Astrocyte of the cerebellum (primary cell): ENCODE results near the gene MKLN1.

Experiments used
- DNase-seq: peaks from one replicate; pipeline ENCODE4 v3.0.0-alpha.2; 2011; ENCODE audit warnings: low read depth
- H3K4me3 ChIP-seq: 2 replicates; pipeline ENCODE4 v1.5.1; 2011; ENCODE audit warnings: mild to moderate bottlenecking, low read depth, low read length, moderate library complexity
- in situ Hi-C: cut with HindIII; loops from 2 replicates; pipeline ENCODE4 v1.10.0; 2017; ENCODE audit warnings: low sequenced_read_pairs
- TF ChIP-seq, protein P1 (sequence below): IDR thresholded peaks from 2 replicates; pipeline ENCODE4 v1.5.1; 2012; ENCODE audit warnings: low read length, low read depth, moderate library complexity, mild to moderate bottlenecking; ENCODE audit errors: missing control alignments

The MKLN1 gene

DNA sequence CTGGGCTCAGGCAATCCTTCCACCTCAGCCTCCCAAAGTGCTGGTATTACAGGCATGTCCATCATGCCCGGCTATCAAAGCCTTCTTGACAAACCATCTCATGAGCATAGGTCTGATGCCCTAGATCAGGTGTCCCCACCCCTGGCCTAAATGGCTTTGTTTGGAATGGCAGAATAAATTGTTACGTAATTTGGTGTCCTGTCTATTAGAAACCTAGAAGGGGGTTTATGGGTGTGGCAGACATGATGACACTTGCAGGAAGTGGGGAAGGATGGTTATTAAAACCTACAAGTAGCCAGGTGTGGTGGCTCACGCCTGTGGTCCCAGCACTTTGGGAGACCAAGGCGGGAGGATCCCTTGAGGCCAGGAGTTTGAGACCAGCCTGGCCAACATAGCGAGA lies 38.6 kb upstream of the MKLN1 start:
- H3K4me3 ChIP-seq = no peak overlapping the region
- TF ChIP-seq, protein P1, sequence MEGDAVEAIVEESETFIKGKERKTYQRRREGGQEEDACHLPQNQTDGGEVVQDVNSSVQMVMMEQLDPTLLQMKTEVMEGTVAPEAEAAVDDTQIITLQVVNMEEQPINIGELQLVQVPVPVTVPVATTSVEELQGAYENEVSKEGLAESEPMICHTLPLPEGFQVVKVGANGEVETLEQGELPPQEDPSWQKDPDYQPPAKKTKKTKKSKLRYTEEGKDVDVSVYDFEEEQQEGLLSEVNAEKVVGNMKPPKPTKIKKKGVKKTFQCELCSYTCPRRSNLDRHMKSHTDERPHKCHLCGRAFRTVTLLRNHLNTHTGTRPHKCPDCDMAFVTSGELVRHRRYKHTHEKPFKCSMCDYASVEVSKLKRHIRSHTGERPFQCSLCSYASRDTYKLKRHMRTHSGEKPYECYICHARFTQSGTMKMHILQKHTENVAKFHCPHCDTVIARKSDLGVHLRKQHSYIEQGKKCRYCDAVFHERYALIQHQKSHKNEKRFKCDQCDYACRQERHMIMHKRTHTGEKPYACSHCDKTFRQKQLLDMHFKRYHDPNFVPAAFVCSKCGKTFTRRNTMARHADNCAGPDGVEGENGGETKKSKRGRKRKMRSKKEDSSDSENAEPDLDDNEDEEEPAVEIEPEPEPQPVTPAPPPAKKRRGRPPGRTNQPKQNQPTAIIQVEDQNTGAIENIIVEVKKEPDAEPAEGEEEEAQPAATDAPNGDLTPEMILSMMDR = no peak
- in situ Hi-C loops = no loop called here

DNA sequence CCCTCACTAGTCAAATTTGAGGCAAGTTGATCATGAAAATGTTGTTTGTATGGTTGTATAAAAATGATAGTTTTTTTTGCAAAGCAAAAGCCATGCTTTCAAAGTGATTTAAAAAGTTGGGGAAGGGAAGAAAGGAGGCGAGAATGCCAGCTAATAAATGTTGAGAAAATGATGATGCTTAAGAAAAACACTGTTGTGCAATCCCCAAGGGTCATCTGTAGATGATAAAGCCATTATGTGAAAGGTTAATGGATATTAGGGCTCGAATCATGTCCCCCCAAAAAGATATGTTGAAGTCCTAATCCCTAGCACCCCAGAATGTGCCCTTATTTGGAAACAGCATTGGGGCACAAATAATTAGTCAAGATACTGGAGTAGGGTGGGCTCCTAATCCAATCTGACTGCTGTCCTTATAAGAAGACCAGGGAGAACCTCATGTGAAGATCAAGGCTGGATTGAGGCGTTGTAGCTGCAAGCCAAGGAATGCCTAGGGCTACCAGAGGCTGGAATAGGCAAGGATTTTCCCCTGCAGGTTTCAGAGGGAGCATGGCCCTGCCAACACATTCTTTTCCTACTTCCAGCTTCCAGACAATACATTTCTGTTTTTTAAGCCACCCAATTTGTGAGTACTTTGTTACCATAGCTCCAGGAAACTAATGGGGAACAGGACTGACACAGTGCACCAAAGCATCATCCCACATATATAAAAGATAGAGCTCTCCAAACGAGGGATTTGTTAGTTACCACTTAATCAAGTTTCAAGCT lies 35.4 kb upstream of the MKLN1 start:
- no peak for DNase-seq
- TF ChIP-seq, protein P1 = no peak
- no peak overlapping the region for H3K4me3 ChIP-seq
- in situ Hi-C loops = no loop called here

More for the DNA sequence above, 38.6 kb upstream of the MKLN1 start:
- DNase-seq = no peak

DNA sequence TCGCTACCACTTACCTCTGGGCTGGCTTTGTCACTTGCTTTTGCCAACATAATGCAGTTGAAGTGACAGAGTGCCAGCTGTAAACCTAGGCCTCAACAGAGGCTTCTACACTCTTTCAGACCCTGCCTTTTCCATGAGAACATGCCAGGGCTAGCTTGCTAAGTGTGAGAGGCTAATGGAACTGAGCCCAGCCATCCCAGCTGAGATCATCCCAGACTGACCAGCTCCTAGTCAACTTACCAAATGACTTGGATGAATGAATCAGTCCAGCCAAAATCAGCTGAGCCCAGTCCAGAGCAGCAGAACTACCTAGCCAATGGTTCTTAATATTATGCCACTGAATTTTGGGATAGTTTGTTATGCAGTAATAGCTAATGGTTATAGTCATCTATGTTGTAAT lies 34.7 kb upstream of the MKLN1 start:
- in situ Hi-C loops = no loop called here
- no peak overlapping the region for H3K4me3 ChIP-seq
- no peak for DNase-seq
- TF ChIP-seq, protein P1 = no peak

DNA sequence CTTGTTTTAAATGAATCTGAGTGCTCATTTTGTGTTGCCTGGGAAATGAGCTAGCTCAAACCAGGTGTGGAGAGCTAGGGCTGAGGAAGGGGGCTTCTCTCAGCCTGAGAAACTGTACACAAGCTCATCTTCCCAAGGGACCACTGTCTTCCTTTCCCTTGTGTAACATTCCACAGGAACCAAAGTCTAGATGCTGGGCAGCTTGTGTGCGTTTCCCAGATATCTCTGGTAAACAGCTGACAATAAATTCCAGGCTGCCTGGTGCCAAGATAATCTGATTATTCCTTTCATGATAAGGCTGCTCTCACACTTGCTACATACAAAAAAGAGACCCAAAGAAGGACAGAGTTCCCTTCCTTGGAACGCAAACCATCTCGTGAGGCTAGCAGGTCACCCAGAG lies 33.1 kb upstream of the MKLN1 start:
- in situ Hi-C loops = no loop called here
- no peak overlapping the region for H3K4me3 ChIP-seq
- TF ChIP-seq, protein P1 = no peak
- no peak for DNase-seq

DNA sequence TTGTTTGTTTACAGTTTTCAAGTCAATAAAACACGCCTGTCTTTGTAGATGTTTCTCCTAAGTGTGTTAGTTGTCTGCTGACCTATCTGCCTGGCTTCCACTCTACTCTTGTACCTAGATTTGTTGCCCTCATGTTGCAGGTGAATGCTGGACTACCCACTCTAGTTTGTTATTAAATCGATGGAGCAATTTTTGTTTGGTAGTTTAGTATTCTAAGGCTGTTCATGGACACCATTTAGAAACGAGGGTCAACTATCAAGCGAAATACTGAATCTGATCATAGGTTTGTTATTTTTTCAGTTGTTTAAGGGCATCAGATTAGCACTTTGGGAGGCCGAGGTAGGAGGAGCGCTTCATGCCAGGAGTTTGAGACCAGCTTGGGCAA lies 29.1 kb upstream of the MKLN1 start:
- no peak for DNase-seq
- no peak overlapping the region for H3K4me3 ChIP-seq
- in situ Hi-C loops = no loop called here
- TF ChIP-seq, protein P1 = no peak

DNA sequence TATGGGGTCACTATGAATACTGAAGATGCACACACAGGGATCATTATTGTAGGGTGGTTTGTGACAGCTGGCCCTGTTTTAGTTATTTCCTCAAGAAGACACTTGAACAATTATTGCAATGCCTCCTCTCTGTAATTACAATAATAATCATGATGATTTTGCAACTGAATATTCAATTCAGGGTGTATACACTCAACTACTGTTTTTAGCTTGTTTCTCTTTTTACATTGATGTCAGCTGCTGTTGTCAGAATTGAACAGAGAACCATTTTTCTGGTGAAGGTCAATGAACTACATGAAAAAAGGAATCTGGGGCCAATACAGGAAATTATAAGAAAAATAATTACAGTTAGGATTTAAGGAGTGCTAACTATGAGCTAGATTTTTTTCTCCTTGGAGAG lies 28.6 kb upstream of the MKLN1 start:
- no peak overlapping the region for H3K4me3 ChIP-seq
- DNase-seq = no peak
- in situ Hi-C loops = no loop called here
- TF ChIP-seq, protein P1 = no peak

DNA sequence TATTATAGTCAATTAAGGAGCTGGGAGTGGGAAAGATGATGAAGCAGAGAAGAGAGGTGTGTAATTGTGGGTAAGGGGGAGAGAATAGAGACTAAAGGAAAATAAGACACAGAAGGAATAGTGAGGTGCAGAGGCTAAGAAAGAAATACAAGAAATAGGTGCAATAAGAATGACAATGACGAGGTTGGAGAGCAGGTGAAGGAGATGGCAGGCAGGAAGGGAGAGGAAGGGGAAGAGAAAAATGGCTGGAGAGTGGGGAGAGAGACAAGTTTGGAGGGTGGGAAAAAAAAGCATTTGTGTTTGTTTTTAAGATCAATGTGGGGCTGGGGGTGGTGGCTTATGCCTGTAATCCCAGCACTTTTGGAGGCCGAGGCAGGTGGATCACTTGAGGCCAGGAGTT lies 27.6 kb upstream of the MKLN1 start:
- no peak overlapping the region for H3K4me3 ChIP-seq
- in situ Hi-C loops = no loop called here
- TF ChIP-seq, protein P1 = no peak
- no peak for DNase-seq
